Activated CD4-positive, alpha-beta T cell treated with anti-CD3 and anti-CD28 coated beads, Interleukin-2, amount 50 U/mL, for 48 hours (primary cell): ENCODE data around the gene ZNF274.
"Not testable (repeated sequence)": the region's sequence is repeated elsewhere in the genome, so short reads cannot be mapped to it uniquely, and the experiment has no call there.

Experiments used
- DNase-seq, 2 experiments: peaks; one replicate each; pipeline ENCODE4 v3.0.0-alpha.2; 2020

ZNF274 gene

DNA sequence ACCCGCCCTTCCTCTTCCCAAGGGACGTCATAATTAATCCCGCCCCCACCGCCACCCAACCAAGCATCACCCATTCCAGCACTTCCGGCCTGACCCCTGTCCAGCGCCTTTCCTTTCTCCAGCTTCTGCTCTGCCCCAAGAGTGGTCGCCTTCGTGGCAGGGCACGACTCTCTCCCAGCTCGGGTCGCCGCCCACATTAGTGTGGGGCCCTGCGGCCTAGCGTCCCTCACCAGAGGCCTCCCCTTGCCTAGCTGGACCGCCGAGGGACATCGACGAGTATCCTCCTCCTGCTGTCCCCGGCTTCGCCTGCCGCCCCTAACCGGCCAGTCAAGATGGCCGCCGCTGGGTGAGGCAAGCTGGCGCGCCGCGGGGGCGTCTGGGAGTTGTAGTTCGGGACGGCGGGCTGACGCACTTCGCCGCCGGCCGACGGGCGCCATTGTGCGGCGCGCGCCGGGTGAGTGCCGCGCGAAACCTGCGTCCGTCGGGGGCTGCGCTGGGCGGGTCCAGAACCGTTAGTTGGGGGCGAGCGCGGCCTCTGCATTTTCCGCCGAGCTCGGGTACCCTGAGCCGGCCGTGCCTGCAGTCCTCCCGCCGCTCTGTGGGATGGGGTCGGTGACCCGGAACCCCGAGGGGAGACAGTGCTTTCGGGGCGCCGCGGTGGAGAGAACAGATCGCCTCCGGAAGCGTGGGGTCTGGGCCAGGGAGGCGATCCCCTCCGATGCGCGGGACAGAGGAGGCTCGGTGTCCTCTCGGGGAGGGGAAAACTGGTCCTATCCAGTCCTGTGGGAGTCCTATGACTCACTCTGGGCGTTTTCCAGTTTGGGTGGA, at the start of gene ZNF274:
Gene ZNF274 (plus strand): TSS at position 73 of the 828 bp plus-strand sequence. CDS start 905 bp downstream, outside the sequence.
- DNase-seq: peak; percentile 93 to 94

DNA sequence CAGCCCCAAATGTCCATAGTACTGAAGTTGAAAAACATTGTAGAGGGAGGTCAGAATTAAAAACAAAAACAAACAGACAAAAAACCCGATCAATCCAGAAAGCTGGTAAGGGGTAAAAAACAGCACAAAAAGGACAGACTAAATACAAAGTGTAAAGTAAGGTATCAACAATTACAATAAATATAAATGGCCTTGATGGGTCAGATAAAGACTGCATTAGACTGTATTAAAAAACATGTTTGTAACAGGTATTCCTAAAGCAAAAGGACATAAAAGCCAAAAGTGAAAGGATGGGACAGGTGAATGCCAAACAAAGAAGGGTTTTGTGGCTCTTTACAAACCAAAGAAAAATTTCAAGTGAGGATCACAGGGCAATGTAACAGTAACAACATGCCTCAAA, 48.6 kb upstream of the ZNF274 start:
- DNase-seq: no peak

DNA sequence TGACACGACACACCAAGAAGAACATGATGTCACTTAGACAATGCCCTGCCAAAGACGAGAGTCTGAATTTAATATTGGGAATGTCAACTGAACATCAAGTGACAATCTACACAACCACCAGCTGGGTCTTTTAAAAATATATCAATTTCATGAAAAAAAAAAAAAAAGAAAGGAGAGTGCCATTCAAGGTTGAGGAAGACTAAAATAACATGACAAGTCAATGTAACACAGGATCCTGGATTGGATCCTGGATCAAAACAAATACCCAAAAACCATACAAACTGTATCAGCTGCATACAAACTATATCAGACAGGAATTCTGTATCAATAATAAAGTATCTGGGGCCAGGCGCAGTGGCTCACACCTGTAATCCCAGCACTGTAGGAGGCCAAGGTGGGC, 37.0 kb upstream of the ZNF274 start:
- DNase-seq: no peak

DNA sequence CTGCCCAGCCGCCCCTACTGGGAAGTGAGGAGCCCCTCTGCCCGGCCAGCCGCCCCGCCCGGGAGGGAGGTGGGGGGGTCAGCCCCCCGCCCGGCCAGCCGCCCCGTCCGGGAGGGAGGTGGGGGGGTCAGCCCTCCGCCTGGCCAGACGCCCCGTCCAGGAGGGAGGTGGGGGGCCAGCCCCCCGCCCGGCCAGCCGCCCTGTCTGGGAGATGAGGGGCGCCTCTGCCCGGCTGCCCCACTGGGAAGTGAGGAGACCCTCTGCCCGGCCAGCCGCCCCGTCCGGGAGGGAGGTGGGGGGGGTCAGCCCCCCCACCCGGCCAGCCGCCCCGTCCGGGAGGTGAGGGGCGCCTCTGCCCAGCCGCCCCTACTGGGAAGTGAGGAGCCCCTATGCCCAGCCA, 35.4 kb upstream of the ZNF274 start:
- DNase-seq: not testable (repeated sequence)

DNA sequence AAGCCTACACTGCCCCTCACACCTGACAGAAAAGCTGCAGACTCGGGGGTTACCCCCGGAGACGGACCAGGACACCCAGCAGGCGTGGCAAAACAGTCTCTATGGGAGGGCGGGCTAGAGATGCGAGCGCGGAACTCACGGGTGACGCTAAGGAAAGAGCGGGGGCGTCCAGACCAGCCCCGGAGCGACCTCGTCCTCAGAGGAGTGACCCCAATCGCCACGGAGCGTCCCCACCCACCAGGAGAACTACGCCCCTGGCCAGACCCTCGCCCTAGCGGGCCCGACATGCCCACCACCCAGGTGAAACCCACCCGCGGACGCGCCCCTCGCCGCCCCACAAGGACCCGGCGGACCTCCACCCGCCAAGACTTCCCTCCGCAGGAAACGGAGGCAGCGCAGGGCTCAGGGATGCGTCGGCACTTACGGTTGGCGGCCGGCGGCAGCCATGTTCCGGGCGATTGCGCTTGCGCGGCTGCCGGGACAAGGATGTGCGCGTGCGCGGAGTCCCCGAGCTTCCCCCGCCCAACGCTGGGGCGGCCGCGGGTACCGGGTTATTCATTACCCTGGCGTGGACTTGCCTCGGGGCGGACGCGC, 32.4 kb upstream of the ZNF274 start, which contains the start of gene ZNF329:
Gene ZNF329 (minus strand): TSS at position 462 of the 594 bp plus-strand sequence. CDS start 21,286 bp downstream, outside the sequence.
- DNase-seq: peak; percentile 94

DNA sequence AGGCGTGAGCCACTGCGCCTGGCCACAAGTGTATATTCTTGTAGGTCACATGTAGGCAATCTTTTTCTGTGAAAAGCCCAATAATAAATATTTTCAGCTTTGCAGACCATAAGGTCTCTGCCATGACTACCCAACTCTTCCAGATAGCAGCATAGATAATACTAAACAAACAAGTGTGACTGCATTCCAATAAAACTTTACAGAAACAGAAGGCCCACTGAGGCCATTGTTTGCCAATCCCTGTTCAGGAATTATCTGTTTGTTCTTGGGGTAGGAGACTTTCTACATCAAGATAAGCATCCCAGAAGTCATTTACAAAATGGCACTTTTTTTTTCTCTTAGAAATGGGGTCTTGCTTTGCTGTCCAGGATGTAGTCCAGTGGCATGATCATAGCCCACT, 29.5 kb upstream of the ZNF274 start:
- no peak for DNase-seq

DNA sequence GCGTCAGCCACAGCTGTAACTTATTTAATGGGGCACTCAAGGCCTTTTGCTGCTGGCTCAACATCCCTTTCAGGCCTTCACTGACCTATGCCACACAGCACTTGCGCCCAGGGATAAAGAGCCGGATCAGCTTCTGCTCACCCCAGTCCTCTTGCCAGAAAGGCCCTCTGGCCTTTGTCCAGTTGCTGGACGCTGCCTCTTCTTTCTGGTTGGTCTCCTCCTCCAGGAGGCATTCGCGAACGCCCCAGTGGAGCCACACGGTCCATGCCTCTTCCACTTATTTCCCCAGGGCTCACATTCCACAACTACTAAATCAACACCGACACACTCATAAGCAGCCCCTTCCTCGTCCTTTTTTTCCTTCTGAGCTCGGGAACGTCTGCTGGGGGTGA, 28.6 kb upstream of the ZNF274 start:
- DNase-seq: no peak

DNA sequence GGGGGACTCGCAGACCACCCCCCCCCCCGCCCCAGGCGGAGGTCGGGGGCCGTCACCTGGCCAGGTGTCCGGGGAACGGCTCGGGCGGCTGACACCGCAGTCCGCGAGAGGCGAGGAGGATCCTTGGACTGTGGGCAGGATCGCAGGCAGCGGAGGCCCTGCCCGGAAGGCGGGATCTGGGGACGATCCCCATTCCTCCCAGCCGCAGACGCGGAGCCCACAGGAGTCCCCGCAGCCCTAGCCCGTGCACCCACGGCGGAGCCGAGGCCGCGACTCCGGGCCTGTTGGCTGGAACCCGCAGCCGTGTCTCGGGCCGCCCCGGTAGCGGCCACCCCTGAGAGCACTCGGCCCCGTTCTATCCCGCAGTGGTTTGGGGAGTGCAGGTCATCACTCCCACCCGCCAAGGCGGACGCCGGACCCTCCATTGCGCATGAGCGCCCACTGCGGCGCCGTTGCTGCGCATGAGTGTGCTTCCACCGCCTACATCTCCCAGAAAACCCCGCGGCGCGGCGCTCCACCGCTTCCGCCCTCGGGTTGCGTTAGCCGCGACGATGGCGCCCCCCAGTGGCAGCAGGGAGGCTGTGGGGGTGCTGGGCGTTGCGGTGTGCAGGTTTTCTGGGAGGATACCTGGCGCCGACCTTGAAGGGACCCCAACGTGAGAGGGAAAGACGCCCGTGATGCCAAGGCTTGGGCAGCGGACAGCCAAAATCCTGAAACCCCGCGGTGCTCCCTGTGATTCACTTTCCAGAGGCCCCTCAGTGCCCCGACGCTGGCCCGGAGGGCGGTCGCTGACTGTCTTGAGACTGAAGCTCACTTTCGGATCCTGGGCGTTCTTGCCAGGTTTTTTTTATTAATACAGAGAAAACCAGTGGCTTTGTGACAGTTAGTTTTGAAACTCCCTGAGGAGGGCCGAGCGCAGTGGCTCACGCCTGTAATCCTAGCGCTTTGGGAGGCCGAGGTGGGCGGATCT, 27.9 kb upstream of the ZNF274 start:
- DNase-seq: peak; percentile 98

DNA sequence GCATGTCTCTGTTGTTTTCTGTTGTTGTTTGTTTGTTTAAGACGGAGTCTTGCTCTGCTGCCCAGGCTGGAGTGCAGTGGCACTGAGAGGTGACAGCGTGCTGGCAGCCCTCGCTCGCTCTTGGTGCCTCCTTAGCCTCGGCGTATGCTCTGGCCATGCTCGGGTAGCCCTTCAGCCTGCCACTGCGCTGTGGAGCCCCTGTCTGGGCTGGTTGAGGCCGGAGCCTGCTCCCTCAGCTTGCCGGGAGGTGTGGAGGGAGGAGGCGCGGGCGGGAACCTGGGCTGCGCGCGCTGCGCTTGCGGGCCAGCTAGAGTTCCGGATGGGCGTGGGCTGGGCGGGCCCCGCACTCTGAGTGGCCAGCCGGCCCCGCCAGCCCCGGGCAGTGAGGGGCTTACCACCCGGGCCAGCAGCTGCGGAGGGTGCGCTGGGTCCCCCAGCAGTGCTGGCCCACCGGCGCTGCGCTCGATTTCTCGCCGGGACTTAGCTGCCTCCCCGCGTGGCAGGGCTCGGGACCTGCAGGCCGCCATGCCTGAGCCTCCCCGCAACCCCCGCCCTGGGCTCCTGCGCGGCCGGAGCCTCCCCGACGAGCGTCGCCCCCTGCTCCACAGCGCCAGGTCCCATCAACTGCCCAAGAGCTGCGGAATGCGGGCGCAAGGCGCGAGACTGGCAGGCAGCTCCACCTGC, 25.7 kb upstream of the ZNF274 start:
- DNase-seq: no peak

DNA sequence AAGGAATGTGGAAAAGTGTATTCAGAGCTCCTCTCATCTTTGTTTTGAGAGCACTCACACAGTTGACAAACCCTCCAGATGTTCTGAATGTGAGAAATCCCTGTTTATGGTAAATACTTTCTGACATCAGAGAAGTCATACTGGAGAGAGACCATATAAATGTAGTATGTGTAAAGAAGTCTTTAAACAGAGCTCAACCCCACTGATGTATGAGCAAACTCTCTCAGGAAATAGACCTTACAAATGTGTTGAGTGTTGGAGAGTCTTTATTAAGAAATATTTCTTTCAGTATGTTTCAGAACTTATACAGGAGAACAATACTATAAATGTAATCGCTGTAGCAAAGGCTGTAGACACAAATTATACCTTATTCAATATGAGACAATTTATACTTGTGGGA, 16.6 kb upstream of the ZNF274 start:
- no peak for DNase-seq

DNA sequence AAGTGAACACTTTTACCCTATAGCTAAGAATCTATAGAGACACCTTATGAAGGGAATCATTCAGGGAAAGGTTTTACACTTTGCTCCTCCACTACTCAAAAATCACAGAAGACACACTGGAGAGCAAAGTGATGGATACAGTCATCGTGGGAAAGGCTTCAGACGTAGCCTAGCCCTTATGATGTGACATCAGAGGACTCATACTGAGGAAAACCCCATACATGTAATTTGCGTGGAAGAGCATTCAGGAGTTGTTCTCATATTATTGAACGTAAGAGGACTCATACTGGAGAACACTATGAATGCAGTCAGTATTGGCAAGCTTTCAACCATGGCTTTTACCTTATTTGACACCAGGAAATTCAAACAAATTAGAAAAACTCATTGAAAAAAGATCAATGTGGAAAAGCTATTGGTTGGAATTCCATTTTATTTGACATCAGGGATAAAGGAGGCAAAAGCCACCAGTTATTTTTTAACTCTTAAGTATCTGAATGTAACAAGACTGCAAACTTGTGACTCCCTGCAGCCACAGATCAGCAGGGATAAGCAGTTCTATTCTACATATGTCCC, 16.1 kb upstream of the ZNF274 start:
- no peak for DNase-seq

DNA sequence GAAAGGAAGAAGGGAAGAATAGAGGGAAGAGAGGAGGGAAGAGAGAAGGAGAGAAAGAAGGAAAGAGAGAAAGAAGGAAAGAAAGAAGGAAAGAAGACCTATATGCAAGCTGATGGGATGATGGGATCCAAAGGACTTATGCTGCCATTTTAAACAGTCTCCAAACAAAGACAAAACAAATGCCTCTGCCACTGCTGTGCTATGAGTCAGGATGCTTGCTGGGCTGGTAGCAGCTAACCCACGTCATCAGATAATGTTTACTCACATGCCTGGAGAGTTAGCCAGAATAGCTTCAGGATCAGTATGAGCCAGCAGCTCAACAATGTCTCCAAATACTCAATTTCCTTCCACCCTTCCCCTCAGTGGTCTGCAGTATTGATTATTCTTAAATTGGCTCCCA, 12.0 kb upstream of the ZNF274 start:
- no peak for DNase-seq

DNA sequence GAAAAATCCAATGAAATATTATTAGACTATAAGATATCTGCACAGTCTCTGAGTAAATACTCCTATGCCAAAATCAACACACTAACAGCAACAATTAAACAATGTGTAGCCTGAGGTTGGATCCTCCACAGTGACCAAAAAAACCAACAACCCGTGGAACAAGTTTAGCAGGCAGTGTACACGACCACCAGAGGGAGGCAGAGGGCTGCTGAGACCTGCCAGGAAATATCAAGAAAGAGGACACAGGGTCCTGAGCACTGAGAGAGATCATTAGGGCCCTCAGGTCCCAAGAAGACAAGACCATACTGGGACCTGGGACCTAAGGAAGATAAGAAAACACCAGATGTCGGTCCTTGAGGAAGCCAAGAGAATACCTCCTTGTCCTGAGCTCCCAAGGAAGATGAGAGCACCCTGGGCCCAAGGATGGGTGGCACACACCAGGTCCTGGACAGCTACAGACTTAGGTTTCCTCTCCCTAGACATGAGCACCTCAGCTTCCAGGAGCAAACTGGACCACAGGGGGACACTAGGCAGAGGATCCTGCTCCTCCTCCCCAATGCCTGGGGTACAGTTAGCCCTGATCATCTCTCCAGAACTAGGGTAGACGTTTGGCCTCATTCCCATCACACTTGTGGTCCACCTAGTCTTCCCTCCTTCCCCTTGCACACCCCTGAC, 822 bp upstream of the ZNF274 start:
- peak; percentile 68 to 74 for DNase-seq

DNA sequence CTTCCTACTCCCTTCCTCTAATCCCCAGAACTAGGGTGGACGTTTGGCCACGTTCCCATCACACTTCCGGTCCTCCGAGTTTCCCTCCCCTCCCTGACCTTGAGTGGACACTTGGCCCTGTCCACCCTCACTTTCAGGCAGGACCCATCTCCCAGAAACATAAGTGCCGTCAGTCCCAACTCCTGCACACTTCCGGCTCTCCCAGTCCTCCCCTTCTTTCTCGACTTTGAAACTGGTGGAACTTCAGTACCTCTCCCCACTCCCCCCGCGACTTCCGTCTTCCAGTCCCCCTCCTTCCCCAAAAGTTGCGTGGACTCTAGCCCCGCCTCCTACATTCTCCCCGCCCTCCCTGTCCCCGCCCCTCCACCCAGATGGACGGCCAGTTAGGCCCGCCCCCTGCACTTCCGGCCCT, 278 bp upstream of the ZNF274 start:
- DNase-seq: peak in 1 of 2 experiments; percentile 87

DNA sequence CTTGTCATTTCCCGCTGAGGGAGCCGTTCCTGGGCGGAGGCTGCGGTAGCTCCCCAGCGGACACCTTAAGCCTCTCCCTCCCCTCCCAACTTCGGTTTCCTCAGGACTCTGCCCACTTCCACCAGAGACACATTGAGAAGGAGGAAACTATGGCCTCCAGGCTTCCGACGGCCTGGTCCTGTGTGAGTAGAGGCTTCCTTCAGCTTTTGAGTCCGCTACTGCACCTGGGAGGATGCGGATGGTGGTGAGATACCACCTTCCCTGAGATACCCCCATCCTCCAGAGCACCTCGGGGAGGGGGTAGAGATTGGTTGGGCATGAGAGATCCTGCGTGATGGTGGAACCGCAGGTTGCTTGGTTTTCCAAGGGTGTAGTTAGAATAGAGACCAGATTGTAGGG, 955 bp downstream of the ZNF274 start:
- DNase-seq: no peak

DNA sequence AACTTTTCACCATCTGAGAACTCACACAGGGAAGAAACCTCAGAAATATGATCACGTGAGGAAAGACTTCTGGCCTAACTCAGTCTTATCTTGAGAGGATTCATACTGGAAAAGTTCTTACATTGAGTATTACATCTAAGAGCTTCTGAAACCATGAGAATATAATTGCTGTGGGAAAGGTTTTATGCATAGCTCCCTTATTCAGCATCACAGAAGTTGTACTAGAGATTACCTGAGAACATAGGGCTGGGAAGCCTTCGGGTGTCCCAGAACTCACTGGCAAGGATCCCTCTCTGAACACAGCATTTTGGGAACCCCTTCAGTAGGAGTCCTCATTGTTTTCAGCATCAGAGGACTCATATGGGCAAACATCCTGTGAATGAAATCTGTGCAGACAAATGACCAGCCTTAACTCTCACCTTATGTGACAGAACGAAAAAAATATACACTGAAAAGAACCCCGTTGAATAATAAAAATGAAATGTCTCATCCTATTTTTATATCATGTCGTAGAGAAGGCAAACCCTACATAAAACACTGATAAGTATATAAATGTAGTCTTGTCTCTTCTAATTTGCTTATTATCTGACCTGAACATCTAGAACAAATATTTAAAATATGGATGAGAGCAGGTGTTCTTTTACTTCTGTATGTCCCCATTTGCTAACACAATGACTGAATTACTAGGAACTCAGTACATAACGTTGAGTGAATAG, 14.2 kb downstream of the ZNF274 start:
- no peak for DNase-seq

DNA sequence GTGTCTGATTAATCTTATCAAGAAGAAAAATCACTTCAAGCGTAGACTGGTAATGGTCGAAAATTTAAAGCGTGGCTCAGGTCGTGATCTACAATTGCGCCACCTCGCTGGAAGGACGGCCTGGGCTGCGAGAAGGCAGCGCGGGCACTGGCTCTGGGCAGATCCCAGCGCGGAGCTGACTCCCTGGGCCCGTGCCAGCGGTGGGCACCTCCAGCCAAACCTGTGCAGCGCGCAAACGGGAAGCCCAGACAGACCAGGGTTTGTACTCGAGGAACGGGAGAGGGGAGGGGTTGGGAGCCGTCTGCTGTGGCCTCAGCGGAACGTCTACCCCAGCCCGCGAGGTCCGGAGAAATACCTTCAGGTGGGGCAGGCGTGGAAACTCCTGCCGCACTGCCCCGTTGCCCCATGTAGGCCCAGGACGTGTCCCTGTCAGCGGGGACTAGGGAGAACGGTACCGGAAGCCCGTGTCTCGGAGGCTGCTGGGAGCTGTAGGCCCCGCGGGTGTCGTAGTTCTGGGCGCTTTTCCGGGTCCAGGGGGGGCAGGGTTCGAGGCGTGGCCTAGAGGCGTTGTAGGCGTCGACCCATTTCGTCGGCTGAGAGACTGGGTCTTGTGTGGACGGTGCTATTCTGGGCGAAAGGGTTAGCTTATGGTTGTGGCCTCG, 21.1 kb downstream of the ZNF274 start:
- no peak for DNase-seq

DNA sequence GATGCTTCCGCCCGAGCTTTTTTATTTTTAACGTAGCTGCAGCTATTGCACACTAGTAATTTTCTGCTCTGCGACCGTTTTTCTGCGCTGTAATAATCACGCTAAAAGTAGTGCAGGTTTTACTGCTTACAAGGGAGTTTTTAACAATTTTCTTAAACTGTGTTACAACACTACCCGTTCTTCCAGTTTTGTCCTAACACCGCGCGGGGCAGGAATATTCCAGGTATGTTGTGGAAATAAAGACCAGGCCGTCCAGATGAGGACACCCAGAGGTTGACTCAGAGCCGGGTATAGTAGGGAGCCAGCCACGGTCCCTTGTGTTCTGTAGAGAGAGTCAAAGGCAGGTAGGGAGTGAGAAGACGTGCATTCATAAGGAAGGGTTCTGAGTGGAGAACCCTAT, 21.7 kb downstream of the ZNF274 start:
- DNase-seq: no peak

DNA sequence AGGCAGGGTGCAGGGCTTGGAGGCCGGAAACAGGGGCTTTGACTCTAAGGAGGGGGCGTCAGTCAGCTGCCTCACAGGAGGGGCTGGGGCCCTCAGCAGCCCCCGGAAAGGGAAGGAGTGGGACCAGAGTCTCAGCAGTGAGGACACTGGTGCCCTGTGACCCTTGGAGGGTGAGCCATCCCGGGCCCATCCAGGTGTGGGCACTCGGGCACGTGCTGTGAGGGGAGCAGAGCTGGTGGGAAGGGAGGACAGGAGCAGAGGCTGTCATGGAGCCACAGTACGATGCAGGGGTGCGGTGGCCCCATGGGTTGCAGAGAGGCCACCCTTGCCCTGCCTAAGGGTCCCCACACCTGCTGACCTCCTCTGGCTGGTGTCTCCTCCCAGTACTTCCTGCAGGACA, 26.7 kb downstream of the ZNF274 start:
- DNase-seq: no peak

DNA sequence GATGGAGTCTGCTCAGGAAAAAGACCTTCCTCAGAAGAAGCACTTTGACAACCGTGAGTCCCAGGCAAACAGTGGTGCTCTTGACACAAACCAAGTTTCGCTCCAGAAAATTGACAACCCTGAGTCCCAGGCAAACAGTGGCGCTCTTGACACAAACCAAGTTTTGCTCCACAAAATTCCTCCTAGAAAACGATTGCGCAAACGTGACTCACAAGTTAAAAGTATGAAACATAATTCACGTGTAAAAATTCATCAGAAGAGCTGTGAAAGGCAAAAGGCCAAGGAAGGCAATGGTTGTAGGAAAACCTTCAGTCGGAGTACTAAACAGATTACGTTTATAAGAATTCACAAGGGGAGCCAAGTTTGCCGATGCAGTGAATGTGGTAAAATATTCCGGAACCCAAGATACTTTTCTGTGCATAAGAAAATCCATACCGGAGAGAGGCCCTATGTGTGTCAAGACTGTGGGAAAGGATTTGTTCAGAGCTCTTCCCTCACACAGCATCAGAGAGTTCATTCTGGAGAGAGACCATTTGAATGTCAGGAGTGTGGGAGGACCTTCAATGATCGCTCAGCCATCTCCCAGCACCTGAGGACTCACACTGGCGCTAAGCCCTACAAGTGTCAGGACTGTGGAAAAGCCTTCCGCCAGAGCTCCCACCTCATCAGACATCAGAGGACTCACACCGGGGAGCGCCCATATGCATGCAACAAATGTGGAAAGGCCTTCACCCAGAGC, 29.6 kb downstream of the ZNF274 start:
- DNase-seq: no peak
